ENCODE data around the gene ABCC4. TPM values are rescaled to one million over a fixed set of nuclear protein-coding genes. Genes with fewer than 3 reads are reported as not detected.

ABCC4 gene
- total RNA-seq, 6 experiments from 2014 or later: 24.7 to 28.4 (median 26.0) TPM

- Mint-ChIP-seq H3K4me1 (ENCODE audit: low read depth) (peaks cover 12% of the 10 kb centered on the region; the same call in 1 of the 2 replicates), H3K27ac (no peak overlapping the region), H3K4me3 (no peak overlapping the region), H3K27me3 (ENCODE audit: insufficient read depth) (no peaks in the 10 kb centered on the region; the same call in 1 of the 2 replicates), H3K36me3 (ENCODE audit: low read depth) (no peaks in the 10 kb centered on the region), H3K9me3 (no peaks in the 10 kb centered on the region)
- no peak for TF ChIP-seq CTCF (IDR thresholded peaks at IDR 0.05)
- no peak for DNase-seq
These were observed 80.6 kb downstream of the ABCC4 start for GRCh38 chr13:95220611-95221010.

GRCh38 chr13:95217920-95218830, 83.1 kb downstream of the ABCC4 start:
- Mint-ChIP-seq H3K4me3 (no peak overlapping the region), H3K27ac (no peak overlapping the region), H3K36me3 (ENCODE audit: low read depth) (no peaks in the 10 kb centered on the region), H3K4me1 (ENCODE audit: low read depth) (peaks cover 12% of the 10 kb centered on the region; the same call in 1 of the 2 replicates), H3K9me3 (no peaks in the 10 kb centered on the region), H3K27me3 (ENCODE audit: insufficient read depth) (no peaks in the 10 kb centered on the region; the same call in 1 of the 2 replicates)
- TF ChIP-seq CTCF (IDR thresholded peaks at IDR 0.05): no peak
- DNase-seq: no peak

GRCh38 chr13:95216182-95216581, 85.1 kb downstream of the ABCC4 start:
- Mint-ChIP-seq H3K4me1 (ENCODE audit: low read depth) (peaks cover 12% of the 10 kb centered on the region; the same call in 1 of the 2 replicates), H3K27me3 (ENCODE audit: insufficient read depth) (no peaks in the 10 kb centered on the region; the same call in 1 of the 2 replicates), H3K27ac (no peak overlapping the region), H3K4me3 (no peak overlapping the region; the same call in 1 of the 2 replicates), H3K36me3 (ENCODE audit: low read depth) (peaks cover 11% of the 10 kb centered on the region), H3K9me3 (no peaks in the 10 kb centered on the region)
- no peak for DNase-seq
- TF ChIP-seq CTCF (IDR thresholded peaks at IDR 0.05): no peak

GRCh38 chr13:95212983-95213850, 88.0 kb downstream of the ABCC4 start:
- no peaks in the 10 kb centered on the region for H3K9me3 Mint-ChIP-seq
- H3K27ac Mint-ChIP-seq: peak overlapping the region; percentile 29; the same call in 1 of the 2 replicates
- peaks cover 1% of the 10 kb centered on the region; the same call in 1 of the 2 replicates for H3K4me1 Mint-ChIP-seq (ENCODE audit: low read depth)
- no peak overlapping the region for H3K4me3 Mint-ChIP-seq
- peaks cover 18% of the 10 kb centered on the region for H3K36me3 Mint-ChIP-seq (ENCODE audit: low read depth)
- DNase-seq: no peak
- TF ChIP-seq CTCF (IDR thresholded peaks at IDR 0.05): no peak
- H3K27me3 Mint-ChIP-seq (ENCODE audit: insufficient read depth): no peaks in the 10 kb centered on the region; the same call in 1 of the 2 replicates

- Mint-ChIP-seq H3K4me3 (no peak overlapping the region), H3K9me3 (no peaks in the 10 kb centered on the region), H3K4me1 (ENCODE audit: low read depth) (no peaks in the 10 kb centered on the region), H3K27ac (no peak overlapping the region), H3K27me3 (ENCODE audit: insufficient read depth) (no peaks in the 10 kb centered on the region; the same call in 1 of the 2 replicates), H3K36me3 (ENCODE audit: low read depth) (peaks cover 32% of the 10 kb centered on the region)
- no peak for TF ChIP-seq CTCF (IDR thresholded peaks at IDR 0.05)
- DNase-seq: no peak
These were observed 92.1 kb downstream of the ABCC4 start for GRCh38 chr13:95209109-95209508.

Data from HFFc6 (cell line).